ENCODE results near the gene CACNA1E.

GRCh38 chr1:181577475-181577874 lies 94.2 kb downstream of the CACNA1E start:
- TF ChIP-seq CTCF (IDR thresholded peaks at IDR 0.05; ENCODE audit: insufficient read depth, low read length, poor library complexity, severe bottlenecking) = no peak
- TF ChIP-seq EZH2phosphoT487 (conservative IDR thresholded peaks at IDR 0.05; ENCODE audit: low read length) = no peak

Measured in SU-DHL-6 (cell line).